Endothelial cell of umbilical vein (primary cell): ENCODE results near the gene AP5B1. TPM values are rescaled to one million over a fixed set of nuclear protein-coding genes. Genes with fewer than 3 reads are reported as not detected.

Source experiments
- BruUV-seq: library from RNA; stranded (reverse); fragments of 400-500 nt; replicated peaks from 2 replicates; lab custom pipeline; 2021; lab: Mats Ljungman, UMichigan
- CTCF ChIA-PET: fragments of 300-600, 350-600 bp; sonication (Branson Sonifier 250); formaldehyde crosslinking; loops from one replicate; lab custom pipeline; 2021; ENCODE audit warnings: antibody characterized with exemption, inconsistent platforms; lab: Charles Lee
- POLR2A ChIA-PET: fragments of 300-600, 350-600 bp; sonication (Branson Sonifier 250); formaldehyde crosslinking; loops from one replicate; lab custom pipeline; 2021; ENCODE audit warnings: antibody characterized with exemption, inconsistent platforms; lab: Charles Lee
- DNase-seq: peaks from one replicate; pipeline ENCODE4 v3.0.0-alpha.2; 2011; ENCODE audit warnings: low read depth, low spot score
- FAIRE-seq: peaks from 2 replicates; lab custom pipeline; 2011; peaks lifted over from hg19 to GRCh38; lab: Jason Lieb, UNC
- H2AFZ ChIP-seq: 2 replicates; pipeline ENCODE4 v1.6.0; 2012; ENCODE audit warnings: low read depth, low read length, control low read depth, inconsistent platforms
- H3K27ac ChIP-seq: 2 replicates; pipeline ENCODE4 v1.5.1; 2011; ENCODE audit warnings: low read depth, mild to moderate bottlenecking, control low read depth, low read length, moderate library complexity; ENCODE audit not compliant: insufficient read depth
- H3K27me3 ChIP-seq, 2 experiments: 2 replicates each; pipeline versions ENCODE4 v1.6.0 to v1.6.1; 2011; ENCODE audit warnings: low read length in 2 of 2, mixed read lengths in 1 of 2; ENCODE audit not compliant: control insufficient read depth in 2 of 2, insufficient read depth in 2 of 2
- H3K36me3 ChIP-seq, 2 experiments: 2 replicates in 1 of 2; 3 replicates in 1 of 2; pipeline ENCODE4 v1.5.1; 2011; ENCODE audit warnings: low read length in 2 of 2, mild to moderate bottlenecking in 1 of 2, moderate library complexity in 1 of 2; ENCODE audit not compliant: control insufficient read depth in 2 of 2, insufficient read depth in 2 of 2; ENCODE audit errors: extremely low read depth in 1 of 2
- H3K4me1 ChIP-seq: 3 replicates; pipeline ENCODE4 v1.5.1; 2011; ENCODE audit warnings: mild to moderate bottlenecking, low read length; ENCODE audit not compliant: control insufficient read depth, insufficient read depth; ENCODE audit errors: extremely low read depth
- H3K4me2 ChIP-seq: 2 replicates; pipeline ENCODE4 v1.6.1; 2011; ENCODE audit warnings: low read length, control low read depth, mixed read lengths; ENCODE audit not compliant: insufficient read depth
- H3K4me3 ChIP-seq, 3 experiments: fragments of 200-600 bp in 1 of 3; sonication (generic), shearing (Covaris generic) in 1 of 3; replicated peaks in 1 of 3; 2 replicates each; pipeline ENCODE4 v1.5.1; 2011 to 2016; ENCODE audit warnings: control low read depth in 3 of 3, low read length in 3 of 3, mild to moderate bottlenecking in 2 of 3, inconsistent platforms in 1 of 3, low read depth in 1 of 3, moderate library complexity in 1 of 3; ENCODE audit not compliant: insufficient read depth in 1 of 3
- H3K79me2 ChIP-seq: 2 replicates; pipeline ENCODE4 v1.6.0; 2012; ENCODE audit warnings: low read length, inconsistent platforms; ENCODE audit not compliant: control insufficient read depth, insufficient read depth
- H3K9ac ChIP-seq: replicated peaks from 2 replicates; pipeline ENCODE3; 2011; ENCODE audit warnings: low read length, control low read depth; ENCODE audit not compliant: insufficient read depth; ENCODE audit errors: extremely low read depth
- H3K9me1 ChIP-seq: replicated peaks from 3 replicates; pipeline ENCODE4 v1.6.0; 2011; ENCODE audit warnings: mild to moderate bottlenecking, low read length; ENCODE audit not compliant: control insufficient read depth, insufficient read depth; ENCODE audit errors: extremely low read depth
- H3K9me3 ChIP-seq: replicated peaks from 2 replicates; pipeline ENCODE4 v1.5.1; 2012; ENCODE audit warnings: low read length, inconsistent platforms; ENCODE audit not compliant: control insufficient read depth, insufficient read depth
- H4K20me1 ChIP-seq: replicated peaks from 2 replicates; pipeline ENCODE3; 2011; ENCODE audit warnings: mild to moderate bottlenecking, low read length; ENCODE audit not compliant: control insufficient read depth, insufficient read depth; ENCODE audit errors: extremely low read depth
- CTCF ChIP-seq, 2 donors: IDR thresholded peaks; 1 replicate in 1 of 2; 2 replicates in 1 of 2; pipeline ENCODE4 v1.5.1; 2011; ENCODE audit warnings: low read length in 2 of 2, mild to moderate bottlenecking in 2 of 2, moderate library complexity in 2 of 2, control low read depth in 1 of 2, inconsistent platforms in 1 of 2, low read depth in 1 of 2; ENCODE audit not compliant: insufficient read depth in 1 of 2; ENCODE audit errors: extremely low read depth in 1 of 2
- EZH2 ChIP-seq: IDR thresholded peaks from 2 replicates; pipeline ENCODE4 v1.6.1; 2012; ENCODE audit warnings: borderline replicate concordance, low read depth, mild to moderate bottlenecking, moderate library complexity, low read length, inconsistent platforms; ENCODE audit not compliant: severe bottlenecking
- FOS ChIP-seq: IDR thresholded peaks from 2 replicates; pipeline ENCODE4 v1.6.1; 2011; ENCODE audit warnings: mild to moderate bottlenecking, low read length, moderate library complexity, borderline replicate concordance; ENCODE audit not compliant: insufficient read depth
- GATA2 ChIP-seq: IDR thresholded peaks from 2 replicates; pipeline ENCODE4 v1.7.0; 2011; ENCODE audit warnings: low read depth, mild to moderate bottlenecking, moderate library complexity, mixed read lengths, low read length; ENCODE audit not compliant: insufficient read length, insufficient read depth
- JUN ChIP-seq: IDR thresholded peaks from 2 replicates; pipeline ENCODE4 v1.6.1; 2011; ENCODE audit warnings: borderline replicate concordance, low read depth; ENCODE audit not compliant: insufficient read length, insufficient read depth
- MYC ChIP-seq: IDR thresholded peaks from one replicate; pipeline ENCODE4 v1.6.1; 2011; ENCODE audit warnings: mild to moderate bottlenecking, low read depth, low read length
- POLR2A ChIP-seq: IDR thresholded peaks from 2 replicates; pipeline ENCODE4 v1.6.1; 2012; ENCODE audit warnings: low read depth, mild to moderate bottlenecking, control low read depth, low read length
- POLR2AphosphoS5 ChIP-seq: IDR thresholded peaks from 2 replicates; pipeline ENCODE4 v1.6.1; 2012; ENCODE audit warnings: low read depth, mild to moderate bottlenecking, control low read depth, low read length, moderate library complexity; ENCODE audit not compliant: insufficient read depth
- dilution Hi-C: fragments of 300-500 bp; cut with MboI; formaldehyde crosslinking; loops from one replicate; pipeline ENCODE4 v1.15.0; 2019; ENCODE audit warnings: low sequenced_read_pairs; ENCODE audit not compliant: extremely low pct_ligation_motif_present
- intact Hi-C: fragments of 100-400 bp; cut with micrococcal nuclease; formaldehyde crosslinking; loops from one replicate; pipeline ENCODE4 v1.10.0; 2022
- polyA plus RNA-seq, 4 experiments: library from polyadenylated mRNA; depleted of rRNA in 3 of 4; stranded (reverse) in 3 of 4; unstranded in 1 of 4; fragments of >200 nt; gene quantifications; 2 replicates each; pipeline versions ENCODE4 v1.2.1 to v1.2.3, GENCODE V29; 2011 to 2012; ENCODE audit warnings: missing spikeins in 1 of 4
- total RNA-seq: library from RNA; stranded (reverse); gene quantifications from 2 replicates; pipeline ENCODE4 v1.2.3, GENCODE V29; 2021
- TF ChIP-seq, protein P1 (sequence below): IDR thresholded peaks from 2 replicates; pipeline ENCODE4 v1.6.1; 2011; ENCODE audit not compliant: insufficient read depth, insufficient read length

Gene AP5B1
- total and polyA plus RNA-seq, 2 donors (not counting 3 experiments of a cell fraction or from before 2014, with no cell fraction given) = 9.2 to 15.3 TPM

DNA sequence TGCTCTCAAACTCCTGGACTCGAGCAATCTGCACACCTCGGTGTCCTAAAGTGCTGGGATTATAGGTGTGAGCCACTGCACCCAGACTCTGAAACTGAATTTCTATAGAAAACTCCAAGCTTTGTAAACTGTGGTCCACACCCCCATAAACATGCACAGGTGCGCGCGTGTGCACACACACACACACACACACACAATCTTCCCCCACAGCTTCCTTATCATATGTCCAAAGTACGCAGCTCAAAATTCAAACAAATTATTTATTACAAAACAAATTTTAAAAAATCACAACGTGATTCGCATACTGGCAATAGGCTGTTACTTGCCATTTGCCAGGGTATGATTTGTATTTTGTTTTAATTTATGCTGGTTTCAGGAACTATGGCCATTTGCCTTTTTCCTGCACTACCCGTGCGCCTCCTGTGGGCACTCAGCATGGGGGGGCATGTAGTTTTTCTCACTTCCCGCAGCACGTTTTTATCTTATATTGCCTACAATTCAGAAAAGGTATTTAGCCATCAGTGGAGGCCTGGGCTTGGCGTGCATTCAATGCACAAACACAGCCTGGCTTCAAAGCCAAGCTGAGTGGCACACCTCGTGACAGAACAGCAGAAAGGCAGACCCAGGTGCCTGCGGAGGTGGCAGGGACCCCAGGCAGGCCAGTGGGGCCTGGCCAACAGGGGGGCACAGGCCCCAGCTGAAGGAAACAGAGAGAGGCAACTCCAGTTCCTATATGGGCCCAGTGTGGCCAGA, 42.2 kb upstream of the AP5B1 start:
- H3K9ac ChIP-seq = no peak overlapping the region
- no peak for FAIRE-seq
- no peaks in the 10 kb centered on the region for H3K9me1 ChIP-seq
- TF ChIP-seq, protein P1, sequence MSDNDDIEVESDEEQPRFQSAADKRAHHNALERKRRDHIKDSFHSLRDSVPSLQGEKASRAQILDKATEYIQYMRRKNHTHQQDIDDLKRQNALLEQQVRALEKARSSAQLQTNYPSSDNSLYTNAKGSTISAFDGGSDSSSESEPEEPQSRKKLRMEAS = no peak
- TF ChIP-seq JUN (no peak), GATA2 (no peak), POLR2AphosphoS5 (no peak), EZH2 (no peak), MYC (no peak), POLR2A (no peak), FOS (no peak), CTCF (IDR thresholded peaks at IDR 0.05; ENCODE audit: extremely low read depth in 1 of 2, insufficient read depth in 1 of 2, low read depth in 1 of 2, low read length in 2 of 2) (no peak)
- no peak overlapping the region for H2AFZ ChIP-seq
- H3K79me2 ChIP-seq = no peaks in the 10 kb centered on the region
- intact Hi-C loops = no loop called here
- dilution Hi-C loops = no loop called here
- no peak for DNase-seq
- no peak overlapping the region for H3K27ac ChIP-seq
- peaks cover 0 to 2% of the 10 kb centered on the region in 2 experiments for H3K27me3 ChIP-seq
- H3K4me1 ChIP-seq = no peaks in the 10 kb centered on the region
- no peaks in the 10 kb centered on the region for H4K20me1 ChIP-seq
- H3K36me3 ChIP-seq = no peaks in the 10 kb centered on the region
- H3K9me3 ChIP-seq = no peaks in the 10 kb centered on the region
- no peak overlapping the region for H3K4me3 ChIP-seq
- ChIA-PET POLR2A (no interaction called here), CTCF (interaction anchor here (0.7 to 2.9 kb wide), 5 partner anchors 37 to 222 kb away, joined by 3 to 10 read pairs (median 7); no protein-coding TSS in a partner anchor)
- BruUV-seq = no TSS peak
- no peak overlapping the region for H3K4me2 ChIP-seq
